NCI-H2171 treated with DMSO at 0.1 percent for 48 hours (cell line): ENCODE results near the gene ZNF513.

Experiments used
- DNase-seq: peaks from one replicate; lab custom pipeline; 2025; lab: John Stamatoyannopoulos, UW

ZNF513 gene

GRCh38 chr2:27381577-27382181 lies 1.1 kb upstream of the ZNF513 start:
- DNase-seq: peak; percentile 32

- peak; percentile 41 for DNase-seq
Observed at GRCh38 chr2:27379836-27380625, 503 bp downstream of the ZNF513 start.

GRCh38 chr2:27379383-27379835 lies 1.1 kb downstream of the ZNF513 start:
- DNase-seq: peak; percentile 36

- no peak for DNase-seq
Observed at GRCh38 chr2:27378809-27379290, 1.7 kb downstream of the ZNF513 start.

GRCh38 chr2:27378096-27378808 lies 2.3 kb downstream of the ZNF513 start:
- no peak for DNase-seq

GRCh38 chr2:27377618-27378095 lies 2.9 kb downstream of the ZNF513 start:
- no peak for DNase-seq

GRCh38 chr2:27376866-27377617 lies 3.5 kb downstream of the ZNF513 start:
- DNase-seq: no peak

GRCh38 chr2:27376151-27376865 lies 4.2 kb downstream of the ZNF513 start:
- DNase-seq: no peak

- no peak for DNase-seq
Observed at GRCh38 chr2:27375513-27376099, 4.9 kb downstream of the ZNF513 start.

- no peak for DNase-seq
Observed at GRCh38 chr2:27373567-27373966, 7.0 kb downstream of the ZNF513 start.

- no peak for DNase-seq
Observed at GRCh38 chr2:27372937-27373336, 7.6 kb downstream of the ZNF513 start.

- peak; percentile 29 for DNase-seq
Observed at GRCh38 chr2:27370816-27371620, 9.5 kb downstream of the ZNF513 start.

GRCh38 chr2:27370026-27370815 lies 10.3 kb downstream of the ZNF513 start, which contains the start of the genes EIF2B4 and SNX17:
Gene EIF2B4, minus strand, starts transcription at chr2:27370338. Its CDS starts 24 bp downstream, at chr2:27370314.
Gene SNX17, plus strand, starts transcription at chr2:27370616. Its CDS starts 128 bp downstream, at chr2:27370744.
- DNase-seq: peak; percentile 100

GRCh38 chr2:27369471-27370025 lies 11.0 kb downstream of the ZNF513 start:
- peak; percentile 79 for DNase-seq

GRCh38 chr2:27363933-27364332 lies 16.6 kb downstream of the ZNF513 start:
- DNase-seq: no peak

GRCh38 chr2:27362678-27363420 lies 17.7 kb downstream of the ZNF513 start:
- DNase-seq: no peak

- DNase-seq: peak; percentile 100
Observed at GRCh38 chr2:27356382-27357181, 24.0 kb downstream of the ZNF513 start, which contains the start of gene GTF3C2. Gene GTF3C2, minus strand, starts transcription at chr2:27356764. Its CDS starts 13,210 bp downstream, at chr2:27343554.
